Activated naive CD4-positive, alpha-beta T cell treated with Interleukin-2 at 50 U/mL for 16 hours (primary cell): ENCODE measurements around the gene CNBD2.
"Not testable (repeated sequence)": the region's sequence is repeated elsewhere in the genome, so short reads cannot be mapped to it uniquely, and the experiment has no call there.

Experiments used
- DNase-seq: peaks from one replicate; pipeline ENCODE4 v3.0.0-alpha.2; 2020

Gene CNBD2

DNA sequence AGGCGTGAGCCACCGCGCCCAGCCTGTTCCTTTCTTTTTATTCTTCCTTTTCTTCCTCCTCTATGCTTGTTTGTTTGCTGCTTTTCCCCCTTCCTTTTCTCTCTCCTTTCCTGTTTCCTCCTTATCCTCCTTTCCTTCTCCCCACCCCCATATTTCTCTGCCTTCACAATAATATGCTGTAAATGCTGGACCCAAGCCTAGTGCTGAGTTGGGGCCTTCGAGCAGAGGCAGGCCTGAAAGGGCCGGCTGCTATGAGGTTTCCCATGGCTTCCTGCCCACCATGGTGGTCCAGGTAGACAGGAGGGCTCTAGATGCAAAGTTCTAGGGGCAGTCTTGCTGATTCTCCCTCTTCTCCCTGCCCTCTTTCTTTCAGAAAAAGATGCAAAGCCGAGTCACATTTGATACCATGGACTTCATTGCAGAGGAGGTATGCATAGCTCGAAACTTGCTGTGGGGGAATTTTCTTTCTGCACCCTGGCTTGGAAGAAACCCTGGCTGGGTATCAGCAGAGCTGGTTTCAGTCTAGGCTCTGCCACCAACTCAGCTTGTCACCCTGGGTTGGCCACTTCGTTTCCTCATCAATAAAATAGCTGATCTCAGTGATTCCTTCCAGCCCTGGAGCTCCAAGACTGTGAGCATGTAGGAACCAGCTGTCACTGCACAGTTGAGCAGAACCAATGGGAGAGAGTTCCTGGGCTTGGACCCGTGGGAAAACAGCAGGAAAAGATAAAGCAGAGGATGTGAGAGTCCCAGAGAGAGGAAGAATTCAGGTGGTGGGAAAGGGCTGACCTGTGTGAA lies 7.4 kb downstream of the CNBD2 start:
- DNase-seq = no peak

- DNase-seq = no peak
Observed at GRCh38 chr20:35978041-35978513, 9.7 kb downstream of the CNBD2 start.

- no peak for DNase-seq
Observed at GRCh38 chr20:35979544-35979943, 11.2 kb downstream of the CNBD2 start.

GRCh38 chr20:35981969-35982368 lies 13.6 kb downstream of the CNBD2 start:
- no peak for DNase-seq

DNA sequence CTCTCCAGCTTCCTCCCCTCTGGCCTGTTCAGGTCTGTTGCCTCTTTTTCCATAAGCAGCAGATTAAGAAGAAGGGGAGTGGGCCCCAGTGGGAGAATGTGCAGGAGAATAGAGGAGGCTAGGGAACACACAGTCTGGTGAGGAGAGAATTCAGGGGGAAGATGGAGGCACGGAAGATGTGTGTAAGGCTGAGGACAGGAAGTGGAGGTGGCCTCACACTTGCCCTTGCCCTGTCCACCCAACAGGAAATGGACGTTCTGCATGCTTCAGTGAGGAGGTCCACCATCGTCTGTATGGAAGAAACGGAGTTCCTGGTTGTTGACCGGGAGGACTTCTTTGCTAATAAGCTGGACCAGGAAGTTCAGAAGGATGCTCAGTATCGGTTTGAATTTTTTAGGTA lies 16.0 kb downstream of the CNBD2 start:
- DNase-seq = no peak

DNA sequence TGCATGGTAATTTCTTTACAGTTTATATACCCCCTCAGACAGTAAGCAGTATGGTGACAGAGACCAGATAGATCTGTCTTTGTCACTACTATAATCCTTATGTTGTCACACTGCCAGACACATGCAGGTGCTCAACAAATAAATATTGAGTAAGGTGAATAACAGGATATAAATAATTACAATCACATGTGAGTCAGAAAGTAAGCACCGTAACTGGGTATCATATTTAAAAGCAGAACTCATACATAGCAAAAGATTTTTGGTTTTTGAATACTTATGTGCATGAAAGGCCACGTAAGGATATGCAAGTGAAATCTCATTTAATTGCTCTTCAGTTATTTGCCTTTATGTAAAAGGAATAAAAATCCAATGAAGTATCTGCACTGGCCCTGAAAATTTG lies 17.4 kb downstream of the CNBD2 start:
- no peak for DNase-seq

GRCh38 chr20:35988910-35989463 lies 20.6 kb downstream of the CNBD2 start:
- DNase-seq = no peak

- peak; percentile 4 for DNase-seq
Observed at GRCh38 chr20:35991142-35991771, 22.9 kb downstream of the CNBD2 start.

- peak; percentile 36 for DNase-seq
Observed at GRCh38 chr20:35992713-35993335, 24.4 kb downstream of the CNBD2 start.

GRCh38 chr20:35994994-35995453 lies 26.6 kb downstream of the CNBD2 start:
- peak; percentile 83 for DNase-seq

DNA sequence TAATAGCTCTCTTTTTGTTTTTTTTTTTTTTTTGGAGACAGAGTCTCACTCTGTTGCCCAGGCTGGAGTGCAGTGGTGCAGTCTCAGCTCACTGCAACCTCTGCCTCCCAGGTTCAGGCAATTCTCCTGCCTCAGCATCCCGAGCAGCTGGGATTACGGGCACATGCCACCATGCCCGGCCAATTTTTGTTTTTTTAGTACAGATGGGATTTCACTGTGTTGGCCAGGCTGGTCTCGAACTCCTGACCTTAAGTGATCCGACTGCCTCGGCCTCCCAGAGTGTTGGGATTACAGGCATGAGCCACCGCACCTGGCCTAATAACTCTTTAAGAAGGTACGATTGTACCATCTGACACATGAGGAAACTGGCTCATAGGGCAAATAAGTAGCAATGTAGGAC lies 28.1 kb downstream of the CNBD2 start:
- not testable (repeated sequence) for DNase-seq

GRCh38 chr20:36001331-36001730 lies 32.9 kb downstream of the CNBD2 start:
- DNase-seq = not testable (repeated sequence)

DNA sequence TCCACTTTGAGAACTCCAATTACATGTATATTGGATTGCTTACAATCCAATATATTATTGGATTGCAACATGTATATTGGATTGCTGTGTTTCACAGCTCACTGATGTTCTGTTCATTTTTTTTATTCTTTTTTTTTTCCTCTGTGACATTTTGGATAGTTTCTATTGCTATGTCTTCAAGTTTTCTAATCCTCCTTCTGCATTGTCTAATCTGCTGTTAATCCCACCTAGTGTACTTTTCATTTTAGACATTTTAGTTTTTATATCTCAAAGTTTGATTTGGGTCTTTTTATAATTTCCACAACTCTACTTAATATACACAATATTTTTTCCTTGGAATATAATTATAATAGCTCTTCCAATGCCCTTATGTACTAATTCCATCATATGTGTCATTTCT lies 34.5 kb downstream of the CNBD2 start:
- DNase-seq = no peak

DNA sequence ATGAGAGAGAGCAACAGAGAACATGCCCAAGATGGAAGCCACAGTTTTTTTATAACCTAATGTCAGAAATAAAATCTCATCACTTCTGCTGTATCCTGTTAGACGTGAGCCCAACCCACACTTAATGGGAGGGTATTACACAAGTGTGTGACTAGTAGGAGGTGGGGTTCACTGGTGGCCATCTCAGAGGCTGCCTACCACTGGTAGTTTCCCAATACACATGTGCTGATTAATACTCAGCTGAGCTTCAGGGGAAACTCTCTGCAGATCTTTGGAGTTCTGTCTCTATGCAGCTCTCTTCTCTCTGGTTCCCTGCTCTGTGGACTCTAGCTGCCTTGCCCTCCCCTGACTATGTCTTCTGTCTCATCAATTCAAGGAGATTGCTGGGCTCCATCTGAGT lies 35.7 kb downstream of the CNBD2 start:
- no peak for DNase-seq

DNA sequence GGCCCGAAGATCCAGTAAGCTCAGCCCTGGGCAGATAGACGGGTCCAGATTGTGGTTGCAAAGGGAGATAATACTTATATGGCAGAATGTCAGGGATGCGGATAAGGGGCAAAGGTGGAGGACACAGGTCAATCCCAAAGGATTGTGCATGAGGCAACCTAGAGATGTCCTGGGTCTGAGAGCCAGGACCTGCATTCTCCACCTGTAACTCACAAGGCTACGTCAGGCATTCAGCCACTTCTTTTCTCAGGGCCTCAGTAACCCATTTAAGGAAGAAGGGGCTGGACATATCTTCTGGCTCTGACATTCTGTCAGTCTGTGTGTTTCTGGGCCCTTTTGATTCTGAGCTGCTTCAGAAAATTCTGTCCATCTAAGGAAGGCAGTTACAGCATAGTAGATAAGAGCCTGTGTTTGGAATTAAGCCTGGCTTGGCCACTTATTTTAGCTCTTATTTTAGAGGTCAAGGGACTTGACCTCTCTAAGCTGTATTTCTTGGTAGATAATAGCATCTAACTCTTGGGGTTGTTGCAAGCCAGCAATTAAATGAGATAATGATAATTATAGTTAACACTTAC lies 40.2 kb downstream of the CNBD2 start:
- DNase-seq = no peak

GRCh38 chr20:36010076-36010475 lies 41.7 kb downstream of the CNBD2 start:
- DNase-seq = no peak

- no peak for DNase-seq
Observed at GRCh38 chr20:36010825-36011224, 42.4 kb downstream of the CNBD2 start.

- no peak for DNase-seq
Observed at GRCh38 chr20:36015806-36016403, 47.5 kb downstream of the CNBD2 start.

DNA sequence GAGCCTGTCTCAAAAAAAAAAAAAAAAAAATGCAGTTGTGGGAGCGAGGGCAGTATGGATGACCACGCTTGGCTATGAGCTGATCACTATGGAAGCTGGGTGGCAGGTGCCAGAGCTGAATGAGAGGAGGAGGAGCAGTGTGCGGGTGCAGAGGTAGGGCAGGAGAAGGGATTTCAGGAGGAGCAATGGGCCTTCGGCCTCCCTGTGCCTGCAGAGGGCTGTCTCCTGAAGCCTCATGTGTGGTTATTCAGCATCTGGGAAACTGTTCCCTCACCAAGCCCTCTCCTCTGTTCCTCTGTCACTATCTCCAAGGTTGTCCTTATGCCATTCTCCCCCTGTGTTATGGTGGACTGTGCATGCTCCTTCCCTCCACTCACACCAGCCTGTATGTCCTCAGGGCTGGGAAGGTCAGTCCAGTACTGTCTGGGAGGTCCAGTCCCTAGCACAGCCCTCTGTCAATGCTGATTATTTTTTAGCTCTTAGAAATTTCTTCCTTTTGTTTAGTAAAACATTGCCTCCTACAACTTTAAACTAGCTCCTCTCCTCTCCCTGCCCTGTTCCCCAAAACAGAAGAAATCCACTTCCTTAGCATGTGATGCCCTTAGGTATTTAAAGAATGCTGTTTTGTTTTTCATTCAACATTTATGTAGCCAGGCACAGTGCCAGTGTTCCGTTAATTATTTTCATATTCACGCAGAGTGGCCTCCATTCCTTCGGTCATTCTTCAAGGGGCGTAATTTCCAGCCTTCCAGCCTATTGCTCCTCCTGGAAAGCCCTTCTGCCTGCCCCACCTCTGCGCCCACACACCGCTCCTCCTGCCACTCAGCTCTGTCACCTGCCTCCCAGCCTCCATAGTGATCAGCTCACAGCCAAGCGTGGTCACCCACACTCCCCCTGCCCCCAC lies 48.9 kb downstream of the CNBD2 start:
- no peak for DNase-seq

- DNase-seq = no peak
Observed at GRCh38 chr20:36018208-36018988, 50.0 kb downstream of the CNBD2 start.

GRCh38 chr20:36026131-36026530 lies 57.7 kb downstream of the CNBD2 start:
- not testable (repeated sequence) for DNase-seq
